Stimulated activated CD4-positive, alpha-beta T cell treated with anti-CD3 and anti-CD28 coated beads, Interleukin-4, amount 100 ng/mL, for 48 hours (primary cell): ENCODE results near the gene USP33.
"Not testable (repeated sequence)": the region's sequence is repeated elsewhere in the genome, so short reads cannot be mapped to it uniquely, and the experiment has no call there.

ENCODE experiments used
- DNase-seq, 2 donors: peaks; one replicate each; pipeline ENCODE4 v3.0.0-alpha.2; 2020; ENCODE audit warnings: low read depth in 2 of 2

The USP33 gene

DNA sequence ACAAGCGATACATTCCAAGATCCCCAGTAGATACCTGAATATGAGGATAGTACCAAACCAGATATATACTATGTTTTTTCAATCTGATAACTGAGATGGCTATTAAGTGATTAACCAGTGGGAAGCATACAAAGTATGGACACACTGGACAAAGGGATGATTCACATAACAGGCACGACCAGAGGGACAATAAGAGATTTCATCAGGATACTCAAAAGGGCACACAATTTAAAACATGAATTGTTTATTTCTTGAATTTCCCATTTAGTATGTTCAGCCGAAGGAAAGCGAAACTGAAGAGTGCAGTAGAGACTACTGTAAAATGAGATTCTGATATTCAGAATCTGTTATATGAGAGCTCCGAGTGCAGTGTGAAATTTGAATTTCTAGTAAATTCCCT lies 87.8 kb downstream of the USP33 start:
- no peak for DNase-seq

DNA sequence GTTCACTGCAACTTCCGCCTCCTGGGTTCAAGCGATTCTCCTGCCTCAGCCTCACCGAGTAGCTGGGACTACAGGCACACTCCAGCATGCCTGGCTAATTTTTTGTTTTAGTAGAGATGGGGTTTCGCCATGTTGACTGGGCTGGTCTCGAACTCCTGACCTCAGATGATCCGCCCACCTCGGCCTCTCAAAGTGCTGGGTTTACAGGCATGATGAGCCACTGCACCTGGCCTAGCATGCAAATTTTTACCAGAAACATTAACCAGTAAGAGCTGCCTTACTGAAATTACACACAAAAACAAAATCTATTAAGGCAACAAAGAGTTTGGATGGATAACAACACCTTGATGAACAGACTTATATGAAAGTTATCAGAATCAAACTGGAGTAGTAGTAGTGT lies 89.3 kb downstream of the USP33 start:
- no peak for DNase-seq

DNA sequence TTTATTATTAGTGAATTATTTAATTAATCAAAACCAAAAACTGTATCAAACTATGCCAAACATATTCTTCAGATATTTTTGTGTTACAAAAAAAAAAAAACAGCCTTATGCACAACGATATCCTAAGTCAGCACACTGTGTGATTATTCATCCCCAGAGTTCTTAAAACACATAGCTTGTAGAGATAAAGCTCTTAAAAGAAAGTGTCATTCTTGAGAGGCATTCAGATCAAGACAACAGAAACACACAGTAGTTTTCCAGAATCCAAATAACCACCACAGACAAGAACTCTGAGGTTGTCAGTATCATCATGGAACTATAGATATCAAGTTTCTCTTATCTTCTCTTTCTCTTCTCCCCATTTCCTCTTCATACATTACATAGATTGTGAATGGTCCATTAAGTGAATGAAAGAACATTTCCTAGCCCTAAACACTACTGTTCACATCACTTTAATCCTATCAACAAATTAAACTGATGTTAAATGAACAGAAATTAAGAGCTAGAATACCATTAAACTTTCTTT lies 90.7 kb downstream of the USP33 start:
- no peak for DNase-seq

DNA sequence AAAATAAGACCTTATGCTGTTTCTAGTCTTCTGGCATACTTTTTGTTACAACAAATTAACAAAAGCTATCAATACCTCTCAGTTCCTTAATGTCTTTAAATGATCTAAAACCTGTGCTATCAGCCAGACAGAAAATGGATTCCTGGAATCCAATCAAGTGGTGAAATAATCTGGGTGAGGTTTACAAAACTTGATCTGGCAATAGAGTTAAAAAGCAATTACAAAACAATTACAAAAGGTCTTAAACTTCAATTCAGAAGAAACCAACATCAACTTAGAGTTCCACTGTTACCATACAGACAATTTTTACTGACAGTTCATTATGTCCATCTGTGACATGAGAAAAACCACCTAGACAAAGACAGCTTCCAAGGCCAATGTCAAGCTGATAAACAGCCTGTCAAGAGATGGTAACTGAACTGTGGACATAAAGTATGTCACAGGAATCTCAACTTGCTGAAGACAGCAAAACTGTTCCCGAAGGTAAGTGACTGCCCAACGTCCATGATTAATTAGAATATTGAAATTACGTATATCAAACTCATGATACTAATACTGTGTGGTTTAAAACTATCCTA lies 94.6 kb downstream of the USP33 start:
- DNase-seq = no peak

DNA sequence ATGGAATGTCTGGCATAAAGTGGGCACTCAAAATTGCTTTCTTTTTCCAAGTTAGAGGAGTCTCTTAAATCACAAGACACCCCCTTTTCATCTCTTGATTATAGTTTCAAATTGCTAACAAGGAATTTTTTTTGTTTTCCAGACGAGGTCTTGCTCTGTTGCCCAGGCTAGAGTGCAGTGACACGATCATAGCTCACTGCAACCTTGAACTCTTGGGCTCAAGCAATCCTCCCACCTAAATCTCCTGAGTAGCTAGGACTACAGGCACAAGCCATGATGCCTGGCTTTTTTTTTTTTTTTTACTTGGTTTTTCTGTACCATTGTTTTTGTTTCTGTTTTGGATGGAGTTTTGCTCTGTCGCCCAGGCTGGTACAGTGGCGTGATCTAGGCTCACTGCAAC lies 98.0 kb downstream of the USP33 start:
- no peak for DNase-seq

DNA sequence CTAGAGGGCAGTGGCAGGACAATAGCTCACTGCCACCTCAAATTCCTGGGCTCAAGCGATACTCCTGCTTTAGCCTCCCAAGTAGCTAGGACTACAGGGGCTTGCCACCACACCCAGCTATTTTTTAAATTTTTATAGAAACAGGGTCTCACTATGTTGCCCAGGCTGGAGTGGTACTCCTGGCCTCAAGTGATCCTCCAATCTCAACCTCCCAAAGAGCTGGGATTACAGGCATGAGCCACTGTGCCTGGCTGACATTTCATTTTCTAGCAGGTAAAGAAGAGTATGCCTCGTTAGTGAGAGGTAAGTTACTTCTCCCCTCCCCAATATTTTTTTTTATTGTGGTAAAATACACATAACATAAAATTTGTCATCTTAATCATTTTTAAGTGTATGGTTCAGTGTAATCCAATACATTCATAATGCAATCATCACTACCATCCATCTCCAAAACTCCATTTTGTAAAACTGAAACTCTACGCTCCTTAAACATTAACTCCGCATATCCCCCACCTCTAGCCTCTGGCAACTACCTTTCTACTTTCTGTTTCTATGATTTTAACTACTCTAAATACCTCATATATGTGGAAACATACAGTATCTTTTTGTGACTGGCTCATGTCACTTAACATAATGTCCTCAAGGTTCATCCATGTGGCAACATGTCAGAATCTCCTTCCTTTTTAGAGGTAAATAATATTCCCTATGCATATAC lies 99.6 kb downstream of the USP33 start:
- no peak for DNase-seq

DNA sequence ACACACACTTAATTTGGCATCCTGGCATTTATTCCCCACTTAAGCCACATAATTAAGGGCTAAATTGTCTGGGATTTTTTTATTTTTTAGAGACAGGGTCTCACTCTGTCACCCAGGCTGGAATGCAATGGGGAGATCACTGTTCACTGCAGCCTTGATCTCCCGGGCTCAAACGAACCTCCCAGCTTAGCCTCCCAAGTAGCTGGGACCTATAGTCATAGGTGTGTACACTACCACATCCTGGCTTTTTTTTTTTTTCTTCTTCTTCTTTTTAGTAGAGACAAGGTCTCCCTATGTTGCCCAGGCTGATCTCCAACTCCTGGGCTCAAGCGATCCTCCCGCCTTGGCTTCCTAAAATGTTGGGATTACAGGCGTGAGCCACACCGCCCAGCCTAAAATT lies 101.4 kb downstream of the USP33 start:
- no peak for DNase-seq

DNA sequence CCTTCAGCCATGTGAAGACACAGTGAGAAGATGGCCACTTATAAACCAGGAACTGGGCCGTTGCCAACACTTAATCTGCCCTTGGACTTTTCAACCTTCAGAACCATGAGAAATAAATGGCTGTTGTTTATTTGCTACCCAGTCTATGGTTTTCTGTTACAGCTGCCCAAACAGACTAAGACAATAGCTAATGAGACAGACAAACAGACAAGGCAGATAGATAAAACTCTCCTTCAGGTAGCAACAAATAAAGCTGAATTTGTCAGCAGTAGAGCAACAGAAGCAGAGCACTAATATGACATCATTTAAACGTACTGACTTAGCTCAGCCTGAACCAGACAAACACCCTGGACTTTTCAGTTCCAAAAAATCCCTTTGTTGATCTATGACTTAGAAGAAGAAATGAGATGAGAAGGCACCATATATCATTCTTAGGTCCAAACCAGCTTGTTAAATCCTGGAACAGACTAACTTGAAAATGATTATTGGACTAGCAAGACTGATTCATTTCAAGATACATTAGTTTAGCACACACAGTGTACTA lies 104.1 kb downstream of the USP33 start:
- DNase-seq = no peak

DNA sequence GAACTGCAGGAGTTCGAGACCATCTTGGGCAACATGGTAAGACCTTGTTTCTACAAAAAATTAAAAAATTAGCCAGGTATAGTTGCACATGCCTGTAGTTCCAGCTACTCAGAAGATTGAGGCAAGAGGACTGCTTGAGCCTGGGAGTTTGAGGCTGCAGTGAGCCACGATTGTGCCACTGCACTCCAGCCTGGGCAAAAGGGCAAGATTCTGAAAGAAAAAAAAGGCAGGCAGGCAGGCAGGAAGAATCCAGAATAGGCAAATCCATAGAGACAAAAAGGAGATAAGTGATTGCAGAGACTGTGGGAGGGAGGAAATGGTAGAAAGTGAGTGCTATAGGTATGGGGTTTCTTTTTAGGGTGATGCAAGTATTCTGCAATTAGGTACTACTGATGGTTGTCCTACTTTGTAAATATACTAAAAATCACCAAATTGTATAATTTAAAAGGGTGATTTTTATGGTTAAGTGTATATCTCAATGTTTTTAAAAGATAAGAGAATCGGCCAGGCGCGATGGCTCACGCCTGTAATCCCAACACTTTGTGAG lies 106.6 kb downstream of the USP33 start:
- no peak for DNase-seq

DNA sequence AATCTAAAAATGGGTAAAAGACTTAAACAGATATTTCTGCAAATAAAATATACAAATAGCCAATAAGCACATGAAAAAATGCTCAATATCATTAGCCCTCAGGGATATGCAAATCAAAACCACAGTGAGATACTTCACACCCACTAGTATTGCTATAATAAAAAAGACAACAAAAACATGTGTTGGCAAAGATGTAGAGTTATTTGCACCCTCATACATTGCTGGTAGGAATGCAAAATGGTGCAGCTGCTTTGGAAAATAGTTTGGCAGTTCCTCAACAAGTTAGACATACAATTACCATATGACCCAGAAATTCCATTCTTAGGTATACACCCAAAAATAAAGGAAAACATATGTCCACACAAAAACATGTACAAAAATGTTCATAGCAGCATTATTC lies 107.4 kb downstream of the USP33 start:
- no peak for DNase-seq

DNA sequence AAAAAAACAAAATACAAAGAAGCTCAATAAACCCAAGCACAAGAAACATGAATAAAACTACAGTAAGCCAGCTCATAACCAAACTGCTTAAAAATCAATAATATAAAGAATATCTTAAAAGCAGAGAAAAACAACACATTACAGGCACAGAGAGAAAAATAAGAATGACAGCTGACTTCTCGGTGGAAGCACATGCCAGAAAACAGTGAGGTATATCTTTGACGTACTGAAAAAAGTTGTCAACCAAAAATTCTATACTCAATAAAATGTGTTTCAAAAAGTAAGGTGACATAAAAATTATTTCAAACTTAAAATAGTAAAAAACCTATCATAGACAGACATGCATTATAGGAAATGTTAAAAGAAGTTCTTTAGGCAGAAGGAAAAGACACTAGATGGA lies 110.5 kb downstream of the USP33 start:
- DNase-seq = no peak

DNA sequence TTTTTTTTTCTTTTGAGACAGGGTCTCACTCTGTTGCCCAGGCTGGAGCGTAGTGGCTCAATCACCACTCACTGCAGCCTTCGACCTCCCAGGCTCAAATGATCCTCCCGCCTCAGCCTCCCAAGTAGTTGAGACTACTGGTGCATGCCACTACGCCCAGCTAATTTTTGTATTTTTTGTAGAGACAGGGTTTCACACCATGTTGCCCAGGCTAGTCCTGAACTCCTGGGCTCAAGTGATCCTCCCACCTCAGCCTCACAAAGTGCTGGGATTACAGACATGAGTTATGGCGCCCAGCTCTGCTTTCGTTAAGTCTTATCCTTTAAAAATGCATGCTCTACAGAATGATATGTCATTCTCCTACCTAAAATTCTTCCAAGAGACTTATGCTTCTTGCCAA lies 113.4 kb downstream of the USP33 start:
- not testable (repeated sequence) for DNase-seq
